IPS-20b (cell line): ENCODE data around the gene KCNIP4.

ENCODE experiments used
- H3K27ac ChIP-seq: one replicate; pipeline ENCODE4 v1.5.1; 2013; ENCODE audit warnings: low read length
- H3K27me3 ChIP-seq: 2 replicates; pipeline ENCODE4 v1.6.1; 2013; ENCODE audit warnings: mild to moderate bottlenecking, low read length, inconsistent platforms; ENCODE audit not compliant: insufficient read depth
- H3K36me3 ChIP-seq: 2 replicates; pipeline ENCODE4 v1.6.1; 2013; ENCODE audit warnings: low read depth, mild to moderate bottlenecking, inconsistent platforms, low read length, moderate library complexity; ENCODE audit not compliant: insufficient read depth
- H3K4me1 ChIP-seq: 2 replicates; pipeline ENCODE4 v1.6.1; 2013; ENCODE audit warnings: mild to moderate bottlenecking, control low read depth, inconsistent platforms, low read length, moderate library complexity; ENCODE audit not compliant: insufficient read depth
- H3K4me3 ChIP-seq: 2 replicates; pipeline ENCODE4 v1.5.1; 2013; ENCODE audit warnings: mild to moderate bottlenecking, low read length, inconsistent platforms
- H3K9ac ChIP-seq: 2 replicates; pipeline ENCODE4 v1.6.1; 2013; ENCODE audit warnings: low read depth, mild to moderate bottlenecking, inconsistent platforms, low read length, moderate library complexity
- H3K9me3 ChIP-seq: 2 replicates; pipeline ENCODE4 v1.6.1; 2013; ENCODE audit warnings: mild to moderate bottlenecking, low read depth, low read length, inconsistent platforms; ENCODE audit not compliant: insufficient read depth

Gene KCNIP4

DNA sequence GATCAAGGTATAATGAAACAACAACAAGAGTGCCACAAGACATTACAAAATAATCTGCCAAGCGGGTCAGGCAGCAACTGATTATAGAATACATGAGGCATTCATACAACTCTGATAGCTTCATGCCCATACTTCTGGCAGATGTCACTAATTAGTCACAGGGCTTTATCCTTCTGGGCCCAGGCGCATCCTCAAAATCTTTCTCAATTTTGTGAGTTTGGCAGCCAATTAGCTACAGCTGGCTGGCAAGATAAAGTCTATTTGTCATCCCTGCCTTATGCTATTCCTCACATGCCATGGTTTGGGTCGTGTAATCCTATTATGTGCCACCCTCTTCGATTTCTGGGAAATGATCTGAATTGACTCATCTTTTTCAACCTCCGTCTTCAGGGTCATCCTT, 994.0 kb downstream of the KCNIP4 start:
- Histone ChIP-seq H3K9me3 (no peaks in the 10 kb centered on the region), H3K4me1 (no peaks in the 10 kb centered on the region), H3K36me3 (no peaks in the 10 kb centered on the region), H3K27me3 (no peaks in the 10 kb centered on the region), H3K4me3 (no peak overlapping the region), H3K9ac (no peak overlapping the region), H3K27ac (no peak overlapping the region)

DNA sequence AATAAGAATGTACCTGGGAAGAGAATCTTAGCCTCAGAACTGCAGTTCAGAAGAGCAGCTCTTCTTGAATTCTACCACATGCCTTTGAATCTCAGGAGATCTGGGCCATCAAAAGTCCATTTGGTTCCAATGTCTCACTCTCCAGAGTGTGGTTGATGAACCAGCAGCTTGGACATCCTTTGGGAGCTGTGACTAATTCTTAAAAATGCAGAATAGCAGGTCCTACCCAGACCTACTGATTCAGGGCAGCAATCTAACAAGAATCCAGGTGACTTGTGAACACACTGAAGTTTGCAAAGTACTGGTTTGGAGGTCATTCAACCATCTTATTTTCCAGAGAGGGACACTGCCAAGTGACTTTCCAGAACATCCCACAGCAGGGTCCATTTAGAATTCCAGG, 1003.6 kb downstream of the KCNIP4 start:
- Histone ChIP-seq H3K4me3 (no peak overlapping the region), H3K36me3 (no peaks in the 10 kb centered on the region), H3K4me1 (no peaks in the 10 kb centered on the region), H3K27ac (no peak overlapping the region), H3K9me3 (no peaks in the 10 kb centered on the region), H3K9ac (no peak overlapping the region), H3K27me3 (no peaks in the 10 kb centered on the region)

DNA sequence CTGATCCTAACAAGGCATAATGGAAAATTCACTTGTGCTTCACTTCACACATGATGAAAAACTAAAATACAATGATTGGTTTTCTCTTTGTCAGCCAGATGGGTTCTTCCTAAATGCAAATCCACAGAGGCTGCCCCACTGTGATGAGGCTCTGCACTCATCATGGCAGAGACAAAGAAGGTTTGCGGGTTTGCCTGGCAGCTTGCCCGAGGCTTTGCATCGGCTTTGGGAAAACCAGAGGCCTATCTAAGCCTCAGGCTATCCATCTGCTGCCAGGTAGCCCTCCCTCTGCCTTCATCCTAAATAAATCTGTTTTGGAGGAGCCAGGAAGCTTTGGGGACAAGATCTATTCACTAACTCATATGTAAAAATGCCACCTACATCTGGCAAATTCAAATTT, 1004.1 kb downstream of the KCNIP4 start:
- Histone ChIP-seq H3K4me1 (no peaks in the 10 kb centered on the region), H3K9me3 (no peaks in the 10 kb centered on the region), H3K27me3 (no peaks in the 10 kb centered on the region), H3K9ac (no peak overlapping the region), H3K36me3 (no peaks in the 10 kb centered on the region), H3K4me3 (no peak overlapping the region), H3K27ac (no peak overlapping the region)

DNA sequence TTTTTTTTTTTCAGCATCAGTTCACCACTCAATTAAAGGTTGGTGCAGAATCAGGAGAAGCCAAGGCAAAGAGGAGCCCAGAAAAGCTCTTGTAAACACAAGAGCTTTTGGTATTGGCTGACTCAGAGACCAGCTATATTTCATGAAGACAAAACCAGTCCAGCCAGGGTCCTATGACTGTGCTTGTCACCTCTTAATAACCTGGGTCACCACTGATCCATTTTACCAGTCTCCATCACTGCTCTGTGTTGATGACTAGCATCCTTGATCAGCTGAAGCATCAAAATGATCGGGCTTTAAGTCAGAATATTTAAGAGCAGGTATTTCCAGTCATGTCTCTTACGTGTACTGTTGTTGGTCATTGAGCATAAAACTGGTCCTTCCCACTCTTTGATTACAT, 1010.4 kb downstream of the KCNIP4 start:
- Histone ChIP-seq H3K4me3 (no peak overlapping the region), H3K4me1 (no peaks in the 10 kb centered on the region), H3K27me3 (no peaks in the 10 kb centered on the region), H3K9me3 (no peaks in the 10 kb centered on the region), H3K27ac (no peak overlapping the region), H3K9ac (no peak overlapping the region), H3K36me3 (no peaks in the 10 kb centered on the region)

DNA sequence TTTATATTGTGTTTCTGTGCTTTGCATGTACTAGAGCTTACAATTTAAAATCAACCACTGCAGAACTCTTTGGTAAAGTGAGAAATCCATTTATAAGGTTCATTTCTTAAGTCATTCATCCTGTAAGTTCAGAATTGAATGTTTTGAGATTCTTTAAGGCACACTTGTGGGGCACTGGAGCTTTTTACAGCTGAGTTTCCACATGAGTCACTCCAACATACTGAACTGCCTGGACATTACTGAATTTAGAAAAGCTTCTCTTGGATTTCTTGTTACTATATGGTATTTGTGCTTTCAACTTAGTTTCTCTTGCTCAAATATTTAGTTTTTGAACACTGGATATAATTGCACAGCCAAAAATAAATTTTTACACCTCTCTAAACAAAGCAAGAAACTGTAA, 1022.0 kb downstream of the KCNIP4 start:
- no peaks in the 10 kb centered on the region for H3K36me3 ChIP-seq
- no peak overlapping the region for H3K9ac ChIP-seq
- H3K4me1 ChIP-seq, result peaks cover 11% of the 10 kb centered on the region
- H3K27ac ChIP-seq, result no peak overlapping the region
- H3K4me3 ChIP-seq, result no peak overlapping the region
- H3K9me3 ChIP-seq, result no peaks in the 10 kb centered on the region
- no peaks in the 10 kb centered on the region for H3K27me3 ChIP-seq

- no peak overlapping the region for H3K27ac ChIP-seq
- no peaks in the 10 kb centered on the region for H3K9me3 ChIP-seq
- no peak overlapping the region for H3K9ac ChIP-seq
- H3K36me3 ChIP-seq, result no peaks in the 10 kb centered on the region
- no peak overlapping the region for H3K4me3 ChIP-seq
- H3K27me3 ChIP-seq, result no peaks in the 10 kb centered on the region
- H3K4me1 ChIP-seq, result peaks cover 11% of the 10 kb centered on the region
Observed at GRCh38 chr4:20925176-20925575, 1023.4 kb downstream of the KCNIP4 start.

GRCh38 chr4:20922962-20923361, 1025.6 kb downstream of the KCNIP4 start:
- no peak overlapping the region for H3K27ac ChIP-seq
- H3K9ac ChIP-seq, result no peak overlapping the region
- H3K27me3 ChIP-seq, result no peaks in the 10 kb centered on the region
- H3K4me3 ChIP-seq, result no peak overlapping the region
- H3K9me3 ChIP-seq, result no peaks in the 10 kb centered on the region
- H3K4me1 ChIP-seq, result peaks cover 11% of the 10 kb centered on the region
- no peaks in the 10 kb centered on the region for H3K36me3 ChIP-seq

DNA sequence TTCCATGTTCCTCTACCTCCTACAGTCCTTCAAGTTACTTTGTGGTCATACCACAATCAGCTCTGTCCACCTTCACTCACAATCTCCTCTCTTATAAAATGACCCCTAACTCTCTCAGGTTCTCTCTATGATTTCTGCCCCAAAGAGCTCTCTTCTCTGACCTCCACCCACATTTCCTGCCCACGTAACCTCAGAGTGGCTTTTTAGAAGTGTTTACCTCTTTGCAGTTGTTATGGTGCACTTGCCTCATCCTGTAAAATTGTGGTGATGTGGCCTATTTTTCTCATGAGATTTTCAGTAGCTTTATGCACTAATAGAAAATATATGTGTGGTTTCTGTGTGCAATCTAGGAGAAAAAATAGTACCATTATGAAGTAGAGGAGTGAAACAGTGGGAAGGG, 1032.5 kb downstream of the KCNIP4 start:
- H3K36me3 ChIP-seq, result no peaks in the 10 kb centered on the region
- no peaks in the 10 kb centered on the region for H3K4me1 ChIP-seq

GRCh38 chr4:20904966-20905365, 1043.6 kb downstream of the KCNIP4 start:
- Histone ChIP-seq H3K9me3 (no peaks in the 10 kb centered on the region), H3K27ac (no peak overlapping the region), H3K9ac (no peak overlapping the region)

More for the DNA sequence above, 1032.5 kb downstream of the KCNIP4 start:
- Histone ChIP-seq H3K27ac (no peak overlapping the region), H3K9ac (no peak overlapping the region), H3K27me3 (no peaks in the 10 kb centered on the region), H3K9me3 (no peaks in the 10 kb centered on the region), H3K4me3 (no peak overlapping the region)

GRCh38 chr4:20901851-20902250, 1046.7 kb downstream of the KCNIP4 start:
- no peaks in the 10 kb centered on the region for H3K27me3 ChIP-seq
- H3K36me3 ChIP-seq, result no peaks in the 10 kb centered on the region
- no peak overlapping the region for H3K27ac ChIP-seq
- H3K4me3 ChIP-seq, result no peak overlapping the region
- no peaks in the 10 kb centered on the region for H3K9me3 ChIP-seq
- H3K9ac ChIP-seq, result no peak overlapping the region
- H3K4me1 ChIP-seq, result no peaks in the 10 kb centered on the region

More at GRCh38 chr4:20904966-20905365, 1043.6 kb downstream of the KCNIP4 start:
- Histone ChIP-seq H3K27me3 (no peaks in the 10 kb centered on the region), H3K4me3 (no peak overlapping the region), H3K36me3 (no peaks in the 10 kb centered on the region), H3K4me1 (no peaks in the 10 kb centered on the region)

DNA sequence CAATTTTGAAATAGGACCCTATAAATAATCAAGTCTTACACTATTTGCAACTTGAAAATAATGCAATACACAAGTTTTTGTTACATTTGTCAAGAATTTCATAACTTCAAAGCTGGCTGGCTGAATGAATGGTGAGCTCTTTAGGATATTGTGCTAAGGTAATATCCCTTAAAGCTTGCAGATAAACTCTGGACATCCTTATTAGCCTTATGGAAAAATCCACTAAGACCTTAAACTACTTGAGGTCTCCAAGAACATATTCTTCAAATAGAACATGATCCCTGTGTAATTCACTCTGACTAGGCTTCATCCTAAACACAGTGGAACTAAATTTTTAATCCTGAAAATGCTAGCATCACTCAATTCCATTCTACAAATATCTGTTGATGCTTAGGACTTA, 1049.0 kb downstream of the KCNIP4 start:
- Histone ChIP-seq H3K4me1 (no peaks in the 10 kb centered on the region), H3K9ac (no peak overlapping the region), H3K36me3 (no peaks in the 10 kb centered on the region), H3K4me3 (no peak overlapping the region), H3K9me3 (no peaks in the 10 kb centered on the region), H3K27me3 (no peaks in the 10 kb centered on the region), H3K27ac (no peak overlapping the region)

GRCh38 chr4:20895988-20896387, 1052.6 kb downstream of the KCNIP4 start:
- H3K36me3 ChIP-seq, result no peaks in the 10 kb centered on the region
- no peaks in the 10 kb centered on the region for H3K4me1 ChIP-seq
- H3K9ac ChIP-seq, result no peak overlapping the region
- H3K27ac ChIP-seq, result no peak overlapping the region
- no peak overlapping the region for H3K4me3 ChIP-seq
- no peaks in the 10 kb centered on the region for H3K9me3 ChIP-seq
- no peaks in the 10 kb centered on the region for H3K27me3 ChIP-seq

GRCh38 chr4:20895208-20895607, 1053.4 kb downstream of the KCNIP4 start:
- H3K9ac ChIP-seq, result no peak overlapping the region
- no peaks in the 10 kb centered on the region for H3K36me3 ChIP-seq
- no peaks in the 10 kb centered on the region for H3K27me3 ChIP-seq
- H3K4me1 ChIP-seq, result no peaks in the 10 kb centered on the region
- H3K27ac ChIP-seq, result no peak overlapping the region
- no peak overlapping the region for H3K4me3 ChIP-seq
- no peaks in the 10 kb centered on the region for H3K9me3 ChIP-seq
